ENCODE results near the gene DHRS13.
"Not testable (repeated sequence)": the region's sequence is repeated elsewhere in the genome, so short reads cannot be mapped to it uniquely, and the experiment has no call there.

The DHRS13 gene

DNA sequence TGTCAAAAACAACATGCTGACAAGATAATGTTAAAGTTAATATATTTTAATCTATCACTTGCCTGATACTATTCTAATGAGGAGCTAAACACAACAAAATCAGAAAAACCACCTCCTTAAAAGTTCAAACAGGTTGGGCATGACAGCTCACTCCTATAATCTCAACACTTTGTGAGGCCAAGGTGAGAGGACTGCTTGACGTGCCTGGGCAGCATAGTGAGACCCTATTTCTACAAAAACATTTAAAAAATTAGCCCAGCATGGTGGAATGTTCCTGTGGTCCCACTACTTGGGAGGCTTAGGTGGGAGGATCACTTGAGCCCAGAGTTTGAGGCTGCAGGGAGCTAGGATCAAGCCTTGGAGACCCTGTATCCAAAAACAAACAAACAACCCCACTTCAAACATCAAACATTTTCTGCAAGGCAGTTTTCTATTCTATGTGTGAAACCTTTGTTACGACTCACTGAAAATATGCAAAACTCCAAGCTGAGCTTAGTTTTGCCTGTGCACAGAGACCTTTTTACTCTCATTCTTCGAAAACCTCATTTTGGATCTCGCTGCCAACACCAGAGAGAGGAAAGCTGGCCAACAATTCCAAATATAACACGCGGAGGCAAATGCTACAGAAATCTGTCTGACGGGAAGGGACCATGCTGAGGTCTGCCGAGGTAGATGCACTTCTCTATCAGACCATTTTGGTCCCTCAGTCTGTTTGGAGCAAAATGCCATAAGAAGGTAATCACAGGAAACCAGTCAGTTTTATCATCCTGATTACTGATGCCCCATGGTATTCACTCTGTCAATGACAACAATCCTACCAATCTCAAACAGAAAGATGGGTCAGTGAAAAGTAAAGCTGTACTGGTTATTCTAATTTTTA lies 42.2 kb upstream of the DHRS13 start:
- no peaks in the 10 kb centered on the region for H3K9me3 Mint-ChIP-seq
- DNase-seq: no peak
- peak overlapping the region in 1 of 2 donors; percentile 52 for H3K4me3 Mint-ChIP-seq
- H3K27me3 Mint-ChIP-seq: no peaks in the 10 kb centered on the region
- H3K27ac Mint-ChIP-seq: peak overlapping the region in 1 of 2 donors; percentile 80
- peaks cover 64% of the 10 kb centered on the region for H3K36me3 Mint-ChIP-seq (ENCODE audit: insufficient read depth)
- ATAC-seq (replicated peaks): no peak
- peaks cover 59 to 74% of the 10 kb centered on the region in 2 donors for H3K4me1 Mint-ChIP-seq (ENCODE audit: low read depth in 2 of 2)

GRCh38 chr17:28944343-28944742 lies 41.5 kb upstream of the DHRS13 start:
- no peaks in the 10 kb centered on the region for H3K9me3 Mint-ChIP-seq
- no peaks in the 10 kb centered on the region for H3K27me3 Mint-ChIP-seq
- H3K4me1 Mint-ChIP-seq (ENCODE audit: low read depth in 2 of 2): peaks cover 61 to 81% of the 10 kb centered on the region in 2 donors
- ATAC-seq (replicated peaks) (no peak), DNase-seq (no peak)
- H3K36me3 Mint-ChIP-seq (ENCODE audit: insufficient read depth): peaks cover 61% of the 10 kb centered on the region
- H3K27ac Mint-ChIP-seq: peak overlapping the region in 1 of 2 donors; percentile 80
- peak overlapping the region in 1 of 2 donors; percentile 44 for H3K4me3 Mint-ChIP-seq

DNA sequence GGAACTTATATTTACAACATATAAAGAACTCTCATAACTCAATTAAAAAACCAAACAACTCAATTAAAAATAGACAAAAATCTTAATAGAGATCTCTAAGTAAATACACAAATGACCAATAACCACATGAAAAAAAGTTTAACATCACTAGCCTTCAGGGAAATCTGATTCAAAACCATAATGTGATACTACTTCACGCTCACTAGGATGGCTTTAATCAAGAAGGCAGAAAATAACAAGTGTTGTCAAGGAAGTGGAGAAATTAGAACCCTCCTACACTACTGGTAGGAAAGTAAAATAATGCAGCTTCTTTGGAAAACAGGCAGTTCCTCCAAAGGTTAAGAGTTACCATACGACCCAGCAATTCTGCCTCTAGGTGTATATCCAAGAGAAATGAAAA lies 40.0 kb upstream of the DHRS13 start:
- Mint-ChIP-seq H3K9me3 (no peaks in the 10 kb centered on the region), H3K4me1 (ENCODE audit: low read depth in 2 of 2) (peaks cover 63 to 82% of the 10 kb centered on the region in 2 donors), H3K27me3 (no peaks in the 10 kb centered on the region), H3K36me3 (ENCODE audit: insufficient read depth) (peaks cover 57% of the 10 kb centered on the region), H3K27ac (peak overlapping the region in 1 of 2 donors; percentile 80), H3K4me3 (no peak overlapping the region)
- no peak for ATAC-seq (replicated peaks)
- no peak for DNase-seq

DNA sequence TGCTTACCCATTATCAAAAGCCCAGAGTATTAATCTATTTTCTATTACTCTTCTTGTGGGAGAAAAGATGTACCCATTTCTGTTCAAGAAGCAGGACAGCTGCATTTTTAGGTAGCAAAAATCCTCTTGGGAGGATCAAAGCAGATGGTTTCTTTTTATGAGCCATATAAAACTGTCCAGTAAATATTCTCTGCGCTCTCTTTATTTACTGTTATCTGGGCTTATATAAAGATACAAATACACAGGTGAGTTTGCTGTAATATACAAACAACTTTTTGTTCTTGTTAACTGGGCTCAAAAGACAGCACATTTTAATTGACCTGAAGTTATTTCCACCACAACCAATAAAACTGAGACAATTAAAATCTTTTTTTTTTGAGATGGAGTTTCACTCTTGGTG lies 38.4 kb upstream of the DHRS13 start:
- Mint-ChIP-seq H3K9me3 (no peaks in the 10 kb centered on the region), H3K27ac (no peak overlapping the region), H3K4me1 (ENCODE audit: low read depth in 2 of 2) (peaks cover 53 to 77% of the 10 kb centered on the region in 2 donors), H3K36me3 (ENCODE audit: insufficient read depth) (peaks cover 52% of the 10 kb centered on the region), H3K27me3 (no peaks in the 10 kb centered on the region), H3K4me3 (peak overlapping the region in 1 of 2 donors; percentile 21)
- DNase-seq (no peak), ATAC-seq (replicated peaks) (no peak)

DNA sequence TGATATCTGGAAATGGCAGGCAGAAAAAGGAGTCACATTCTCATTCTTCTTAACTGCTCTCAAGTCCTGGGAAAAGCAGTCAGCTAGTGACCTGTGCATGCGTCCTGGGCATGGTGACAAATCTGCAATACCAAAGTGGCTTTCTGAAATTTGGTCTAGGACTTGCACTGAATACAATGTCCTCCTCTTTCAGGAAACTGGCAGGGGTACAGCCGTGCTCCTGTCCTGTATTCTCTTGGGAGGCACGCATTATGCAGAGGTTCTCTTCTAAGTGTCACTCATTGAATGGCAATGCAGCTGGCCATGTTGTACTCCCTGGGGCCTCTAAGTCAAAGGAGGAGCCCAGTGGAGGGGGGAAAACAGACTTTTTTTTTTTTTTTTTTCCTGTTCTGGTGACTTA lies 37.8 kb upstream of the DHRS13 start:
- H3K4me1 Mint-ChIP-seq (ENCODE audit: low read depth in 2 of 2): peaks cover 48 to 77% of the 10 kb centered on the region in 2 donors
- H3K4me3 Mint-ChIP-seq: no peak overlapping the region
- peaks cover 49% of the 10 kb centered on the region for H3K36me3 Mint-ChIP-seq (ENCODE audit: insufficient read depth)
- DNase-seq: no peak
- no peaks in the 10 kb centered on the region for H3K27me3 Mint-ChIP-seq
- no peaks in the 10 kb centered on the region for H3K9me3 Mint-ChIP-seq
- no peak for ATAC-seq (replicated peaks)
- H3K27ac Mint-ChIP-seq: no peak overlapping the region

- Mint-ChIP-seq H3K36me3 (ENCODE audit: insufficient read depth) (peaks cover 48% of the 10 kb centered on the region), H3K27ac (peak overlapping the region in 1 of 2 donors; percentile 56), H3K27me3 (no peaks in the 10 kb centered on the region), H3K9me3 (no peaks in the 10 kb centered on the region), H3K4me3 (peak overlapping the region in 1 of 2 donors; percentile 13), H3K4me1 (ENCODE audit: low read depth in 2 of 2) (peaks cover 42 to 75% of the 10 kb centered on the region in 2 donors)
- no peak for DNase-seq
- peak; percentile 46 for ATAC-seq (replicated peaks)
These were observed 37.3 kb upstream of the DHRS13 start for GRCh38 chr17:28940142-28940541.

DNA sequence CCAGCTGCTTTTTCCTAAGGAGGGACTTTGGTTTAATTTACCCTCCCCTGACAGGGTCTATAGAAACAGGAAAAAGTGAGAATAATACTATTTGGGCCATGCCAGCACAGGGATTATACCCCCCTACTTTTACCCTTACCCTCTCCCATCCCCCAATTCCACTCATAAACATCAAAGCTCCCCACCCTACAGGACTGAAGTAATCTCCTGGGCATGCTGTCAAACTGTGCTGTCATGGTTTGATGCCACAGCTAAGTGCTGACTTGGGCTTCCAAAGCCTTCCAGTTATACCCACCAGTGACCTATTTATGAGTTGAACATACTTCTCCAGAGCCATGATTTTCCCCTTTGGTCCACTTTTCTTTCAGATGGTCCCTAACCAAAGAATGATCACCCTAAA lies 35.7 kb upstream of the DHRS13 start:
- Mint-ChIP-seq H3K9me3 (no peaks in the 10 kb centered on the region), H3K36me3 (ENCODE audit: insufficient read depth) (peaks cover 43% of the 10 kb centered on the region), H3K4me3 (no peak overlapping the region), H3K27ac (peak overlapping the region; percentile 60 to 66), H3K4me1 (ENCODE audit: low read depth in 2 of 2) (peaks cover 39 to 70% of the 10 kb centered on the region in 2 donors), H3K27me3 (no peaks in the 10 kb centered on the region)
- DNase-seq: no peak
- no peak for ATAC-seq (replicated peaks)

- DNase-seq (no peak), ATAC-seq (replicated peaks) (no peak)
- H3K4me1 Mint-ChIP-seq (ENCODE audit: low read depth in 2 of 2): peaks cover 38 to 68% of the 10 kb centered on the region in 2 donors
- peaks cover 36% of the 10 kb centered on the region for H3K36me3 Mint-ChIP-seq (ENCODE audit: insufficient read depth)
- H3K27me3 Mint-ChIP-seq: no peaks in the 10 kb centered on the region
- peak overlapping the region; percentile 16 to 46 for H3K27ac Mint-ChIP-seq
- H3K4me3 Mint-ChIP-seq: peak overlapping the region in 1 of 2 donors; percentile 46
- H3K9me3 Mint-ChIP-seq: no peaks in the 10 kb centered on the region
These were observed 34.3 kb upstream of the DHRS13 start for GRCh38 chr17:28937044-28937729.

GRCh38 chr17:28935744-28936460 lies 33.0 kb upstream of the DHRS13 start:
- Mint-ChIP-seq H3K4me1 (ENCODE audit: low read depth in 2 of 2) (peaks cover 31 to 57% of the 10 kb centered on the region in 2 donors), H3K27ac (peak overlapping the region; percentile 16 to 88), H3K27me3 (no peaks in the 10 kb centered on the region), H3K9me3 (no peaks in the 10 kb centered on the region), H3K4me3 (peak overlapping the region in 1 of 2 donors; percentile 46), H3K36me3 (ENCODE audit: insufficient read depth) (peaks cover 33% of the 10 kb centered on the region)
- DNase-seq (no peak), ATAC-seq (replicated peaks) (no peak)

DNA sequence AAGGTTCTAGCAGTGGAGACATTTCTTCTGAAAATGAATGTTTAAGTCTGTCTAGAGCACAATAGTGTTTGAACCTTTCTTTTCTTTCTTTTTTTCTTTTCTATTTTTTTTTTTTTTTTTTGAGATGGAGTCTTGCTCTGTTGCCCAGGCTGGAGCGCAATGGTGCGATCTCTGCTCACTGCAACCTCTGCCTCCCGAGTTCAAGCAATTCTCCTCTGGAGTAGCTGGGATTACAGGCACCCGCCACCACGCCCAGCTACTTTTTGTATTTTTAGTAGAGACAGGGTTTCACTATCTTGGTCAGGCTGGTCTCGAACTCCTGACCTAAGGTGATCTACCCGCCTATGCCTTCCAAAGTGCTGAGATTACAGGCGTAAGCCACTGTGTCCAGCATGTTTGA lies 31.6 kb upstream of the DHRS13 start:
- not testable (repeated sequence) for DNase-seq; ATAC-seq (replicated peaks); H3K9me3 Mint-ChIP-seq; H3K27me3 Mint-ChIP-seq; H3K4me3 Mint-ChIP-seq
- H3K27ac Mint-ChIP-seq: peak overlapping the region in 1 of 2 donors; percentile 55
- peaks cover 33 to 51% of the 10 kb centered on the region in 2 donors for H3K4me1 Mint-ChIP-seq (ENCODE audit: low read depth in 2 of 2)
- peaks cover 29% of the 10 kb centered on the region for H3K36me3 Mint-ChIP-seq (ENCODE audit: insufficient read depth)

DNA sequence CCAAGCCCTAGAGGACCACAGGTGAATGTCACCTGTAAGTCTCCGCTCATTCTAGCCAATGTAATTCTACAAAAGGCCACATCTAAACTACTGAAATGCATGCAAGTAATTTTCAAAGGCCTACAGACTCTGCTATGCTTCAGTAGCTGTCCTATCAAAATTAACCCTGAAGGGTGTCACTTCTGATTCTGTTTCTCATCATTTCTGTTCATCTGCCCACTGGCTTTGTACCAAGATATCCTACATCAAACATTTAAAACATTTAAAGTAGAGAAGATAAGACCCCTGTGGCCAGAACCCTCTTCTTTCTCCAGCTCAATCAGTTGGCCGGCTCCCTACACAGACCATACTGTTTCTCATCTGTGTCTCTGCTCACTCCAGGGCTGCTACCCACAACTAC lies 26.9 kb upstream of the DHRS13 start:
- Mint-ChIP-seq H3K4me3 (no peak overlapping the region), H3K27me3 (no peaks in the 10 kb centered on the region), H3K36me3 (ENCODE audit: insufficient read depth) (peaks cover 39% of the 10 kb centered on the region), H3K9me3 (no peaks in the 10 kb centered on the region), H3K4me1 (ENCODE audit: low read depth in 2 of 2) (peaks cover 45 to 54% of the 10 kb centered on the region in 2 donors), H3K27ac (peak overlapping the region; percentile 91 to 95)
- ATAC-seq (replicated peaks): no peak
- no peak for DNase-seq

DNA sequence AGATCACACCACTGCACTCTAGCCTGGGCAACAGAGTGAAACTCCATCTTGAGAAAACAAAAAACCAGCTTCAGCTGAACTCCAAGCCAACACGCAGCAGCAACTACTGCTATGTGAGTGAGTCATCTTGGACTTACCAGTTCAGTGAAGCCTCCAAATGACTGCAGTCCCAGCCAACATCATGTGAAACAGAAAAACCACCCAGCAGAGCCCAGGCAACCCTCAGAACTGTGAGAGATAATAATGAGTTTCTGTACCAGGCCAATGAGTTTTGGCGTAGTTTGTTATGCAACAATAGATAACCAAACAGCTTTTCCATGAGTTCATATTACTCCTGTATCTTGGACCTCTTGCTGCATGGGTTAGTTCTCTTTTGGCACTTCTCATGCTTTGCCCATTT lies 25.2 kb upstream of the DHRS13 start:
- no peaks in the 10 kb centered on the region for H3K27me3 Mint-ChIP-seq
- DNase-seq (no peak), ATAC-seq (replicated peaks) (no peak)
- H3K4me1 Mint-ChIP-seq (ENCODE audit: low read depth in 2 of 2): peaks cover 49% of the 10 kb centered on the region in 2 donors
- H3K4me3 Mint-ChIP-seq: peak overlapping the region in 1 of 2 donors; percentile 2
- H3K27ac Mint-ChIP-seq: peak overlapping the region; percentile 95 to 98
- peaks cover 44% of the 10 kb centered on the region for H3K36me3 Mint-ChIP-seq (ENCODE audit: insufficient read depth)
- no peaks in the 10 kb centered on the region for H3K9me3 Mint-ChIP-seq

DNA sequence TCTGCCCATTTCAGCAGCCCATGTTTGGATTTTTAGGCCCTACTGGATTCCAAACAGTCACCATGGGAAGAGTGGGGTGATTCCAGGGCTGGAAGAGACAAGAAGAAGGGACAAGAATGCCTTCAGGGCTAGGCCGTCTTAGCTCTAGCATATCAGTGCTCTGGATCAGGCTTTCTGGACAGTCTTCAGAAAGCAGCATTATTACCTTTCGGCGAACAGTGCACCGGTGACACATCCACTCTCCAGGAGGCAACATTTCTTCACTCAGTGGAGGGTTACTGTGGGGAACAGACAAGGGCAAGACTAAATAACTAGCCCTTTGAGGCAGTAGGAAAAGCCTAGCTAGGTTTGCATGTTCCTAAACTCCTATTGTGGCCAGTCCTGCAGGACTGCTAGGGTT lies 23.9 kb upstream of the DHRS13 start:
- no peak for DNase-seq
- Mint-ChIP-seq H3K4me3 (peak overlapping the region; percentile 61 to 75), H3K27me3 (no peaks in the 10 kb centered on the region), H3K27ac (peak overlapping the region; percentile 95 to 98), H3K9me3 (no peaks in the 10 kb centered on the region), H3K4me1 (ENCODE audit: low read depth in 2 of 2) (peaks cover 49 to 50% of the 10 kb centered on the region in 2 donors), H3K36me3 (ENCODE audit: insufficient read depth) (peaks cover 49% of the 10 kb centered on the region)
- ATAC-seq (replicated peaks): no peak
